ENCODE measurements around the gene SETSIP. TPM values are rescaled to one million over a fixed set of nuclear protein-coding genes. Genes with fewer than 3 reads are reported as not detected.

SETSIP gene
- total RNA-seq, 4 donors from 2014 or later: not detected

DNA sequence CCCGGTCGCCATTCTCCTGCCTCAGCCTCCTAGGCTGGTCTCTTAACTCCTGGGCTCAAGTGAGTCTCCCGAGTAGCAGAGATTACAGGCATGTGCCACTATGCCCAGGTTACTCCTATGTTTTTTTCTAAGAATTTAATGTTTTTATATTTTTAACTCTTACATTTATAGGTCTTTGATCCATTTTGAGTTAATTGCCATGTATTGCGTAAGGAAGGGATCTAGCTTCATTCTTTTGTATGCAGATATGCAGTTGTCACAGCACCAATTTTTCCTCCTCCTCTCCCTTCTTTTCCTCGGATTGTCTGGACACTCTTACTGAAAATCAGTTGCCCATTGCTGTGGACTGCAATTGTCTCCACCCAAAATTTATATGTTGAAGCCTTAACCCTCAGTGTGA, 16.4 kb upstream of the SETSIP start:
- no peak for DNase-seq (ENCODE audit: low spot score in 2 of 2)
- TF ChIP-seq EP300 (IDR thresholded peaks at IDR 0.05) (no peak), POLR2A (IDR thresholded peaks at IDR 0.05) (no peak), CTCF (IDR thresholded peaks at IDR 0.05) (no peak)
- WGBS, 2 donors: 91 to 93% methylated on average over 5 of the region's 5 CpGs

GRCh38 chr1:92087542-92087941, 12.3 kb upstream of the SETSIP start:
- Histone ChIP-seq H3K4me1 (peaks cover 0 to 1% (median 0%) of the 10 kb centered on the region in 4 donors), H3K9me3 (peaks cover 0 to 27% (median 9%) of the 10 kb centered on the region in 4 donors), H3K27me3 (no peaks in the 10 kb centered on the region), H3K27ac (no peak overlapping the region), H3K4me3 (no peak overlapping the region), H3K36me3 (peaks cover 0 to 38% (median 0%) of the 10 kb centered on the region in 3 donors)
- no peak for DNase-seq (ENCODE audit: low spot score in 2 of 2)
- TF ChIP-seq CTCF (IDR thresholded peaks at IDR 0.05) (no peak), POLR2A (IDR thresholded peaks at IDR 0.05) (no peak), EP300 (IDR thresholded peaks at IDR 0.05) (no peak)
- WGBS, 2 donors: 67 to 83% methylated on average over 1 of the region's 1 CpG

More for the DNA sequence above, 16.4 kb upstream of the SETSIP start:
- Histone ChIP-seq H3K9me3 (peaks cover 0 to 5% (median 0%) of the 10 kb centered on the region in 4 donors), H3K4me1 (no peaks in the 10 kb centered on the region), H3K27ac (no peak overlapping the region), H3K36me3 (peaks cover 0 to 20% (median 0%) of the 10 kb centered on the region in 3 donors), H3K27me3 (no peaks in the 10 kb centered on the region), H3K4me3 (no peak overlapping the region)

DNA sequence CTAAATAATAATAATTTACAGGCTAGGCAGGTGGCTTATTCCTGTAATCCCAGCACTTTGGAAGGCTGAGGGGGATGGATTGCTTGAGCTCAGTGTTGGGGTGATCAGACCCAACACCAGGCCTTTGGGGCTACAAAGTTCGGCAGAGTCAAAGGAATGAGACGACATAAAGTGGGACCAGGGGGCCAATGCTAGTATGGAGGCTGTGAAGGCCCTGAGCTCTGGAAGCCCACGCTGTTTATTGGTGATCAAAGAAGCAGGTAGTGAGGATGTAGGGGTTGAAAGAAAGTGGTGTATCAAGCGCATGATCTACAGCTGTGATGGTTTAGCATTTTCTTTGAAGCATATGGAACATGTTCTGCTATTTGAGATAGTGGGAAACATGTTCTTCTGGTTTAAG, 10.5 kb upstream of the SETSIP start:
- H3K27ac ChIP-seq: no peak overlapping the region
- WGBS, 2 donors: 87 to 96% methylated on average over 4 of the region's 4 CpGs
- no peaks in the 10 kb centered on the region for H3K27me3 ChIP-seq
- no peak for DNase-seq (ENCODE audit: low spot score in 2 of 2)
- H3K4me3 ChIP-seq: no peak overlapping the region
- H3K4me1 ChIP-seq: peaks cover 0 to 18% (median 0%) of the 10 kb centered on the region in 4 donors
- no peak for TF ChIP-seq CTCF (IDR thresholded peaks at IDR 0.05)
- TF ChIP-seq EP300 (IDR thresholded peaks at IDR 0.05): no peak
- no peak for TF ChIP-seq POLR2A (IDR thresholded peaks at IDR 0.05)
- H3K9me3 ChIP-seq: peaks cover 0 to 27% (median 9%) of the 10 kb centered on the region in 4 donors
- H3K36me3 ChIP-seq: peaks cover 0 to 36% (median 0%) of the 10 kb centered on the region in 3 donors

- WGBS, 2 donors: 100% methylated on average over 1 of the region's 1 CpG
- TF ChIP-seq EP300 (IDR thresholded peaks at IDR 0.05) (no peak), CTCF (IDR thresholded peaks at IDR 0.05) (no peak), POLR2A (IDR thresholded peaks at IDR 0.05) (no peak)
- no peak overlapping the region for H3K4me3 ChIP-seq
- peaks cover 0 to 31% (median 0%) of the 10 kb centered on the region in 3 donors for H3K36me3 ChIP-seq
- H3K9me3 ChIP-seq: peaks cover 0 to 27% (median 9%) of the 10 kb centered on the region in 4 donors
- DNase-seq (ENCODE audit: low spot score in 2 of 2): no peak
- H3K4me1 ChIP-seq: peaks cover 0 to 22% (median 0%) of the 10 kb centered on the region in 4 donors
- H3K27ac ChIP-seq: no peak overlapping the region
- no peaks in the 10 kb centered on the region for H3K27me3 ChIP-seq
Observed at GRCh38 chr1:92084651-92085050, 9.4 kb upstream of the SETSIP start.

DNA sequence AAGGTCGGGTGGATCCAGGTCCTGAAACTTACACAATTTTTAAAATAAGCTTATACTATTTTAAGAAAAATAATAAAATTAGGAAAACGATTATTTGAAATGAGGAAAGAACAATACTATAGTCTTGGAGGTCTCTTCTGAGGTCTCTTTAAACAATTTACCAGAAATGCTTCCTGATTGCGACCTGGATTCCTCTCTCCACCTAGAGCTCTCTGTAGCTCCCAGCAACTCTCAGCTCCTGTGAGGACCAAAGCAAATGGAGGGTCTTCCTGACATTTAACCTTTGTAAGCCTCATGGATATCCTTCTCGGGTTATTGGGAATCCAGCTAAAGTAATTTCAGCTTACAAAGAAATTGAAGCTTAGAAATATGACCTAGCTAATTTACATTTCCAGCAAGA, 5.8 kb upstream of the SETSIP start:
- TF ChIP-seq CTCF (IDR thresholded peaks at IDR 0.05) (no peak), POLR2A (IDR thresholded peaks at IDR 0.05) (no peak), EP300 (IDR thresholded peaks at IDR 0.05) (no peak)
- Histone ChIP-seq H3K27me3 (no peaks in the 10 kb centered on the region), H3K36me3 (peaks cover 0 to 15% (median 0%) of the 10 kb centered on the region in 3 donors), H3K9me3 (peaks cover 0 to 16% (median 6%) of the 10 kb centered on the region in 4 donors), H3K27ac (peak overlapping the region in 2 of 4 donors; percentile 79 to 92), H3K4me1 (peaks cover 0 to 24% (median 0%) of the 10 kb centered on the region in 4 donors), H3K4me3 (peak overlapping the region; percentile 49 to 91 (median 74))
- no peak for DNase-seq (ENCODE audit: low spot score in 2 of 2)
- WGBS, 2 donors: 36% methylated on average over 4 of the region's 4 CpGs

Measured in tibial nerve (tissue), 4 donors.